NCI-H1417 treated with DMSO at 0.1 percent for 48 hours (cell line): ENCODE data around the gene GLRB.
"Not testable (repeated sequence)": the region's sequence is repeated elsewhere in the genome, so short reads cannot be mapped to it uniquely, and the experiment has no call there.

Experiments used
- DNase-seq: peaks from one replicate; lab custom pipeline; 2025; lab: John Stamatoyannopoulos, UW

Gene GLRB

DNA sequence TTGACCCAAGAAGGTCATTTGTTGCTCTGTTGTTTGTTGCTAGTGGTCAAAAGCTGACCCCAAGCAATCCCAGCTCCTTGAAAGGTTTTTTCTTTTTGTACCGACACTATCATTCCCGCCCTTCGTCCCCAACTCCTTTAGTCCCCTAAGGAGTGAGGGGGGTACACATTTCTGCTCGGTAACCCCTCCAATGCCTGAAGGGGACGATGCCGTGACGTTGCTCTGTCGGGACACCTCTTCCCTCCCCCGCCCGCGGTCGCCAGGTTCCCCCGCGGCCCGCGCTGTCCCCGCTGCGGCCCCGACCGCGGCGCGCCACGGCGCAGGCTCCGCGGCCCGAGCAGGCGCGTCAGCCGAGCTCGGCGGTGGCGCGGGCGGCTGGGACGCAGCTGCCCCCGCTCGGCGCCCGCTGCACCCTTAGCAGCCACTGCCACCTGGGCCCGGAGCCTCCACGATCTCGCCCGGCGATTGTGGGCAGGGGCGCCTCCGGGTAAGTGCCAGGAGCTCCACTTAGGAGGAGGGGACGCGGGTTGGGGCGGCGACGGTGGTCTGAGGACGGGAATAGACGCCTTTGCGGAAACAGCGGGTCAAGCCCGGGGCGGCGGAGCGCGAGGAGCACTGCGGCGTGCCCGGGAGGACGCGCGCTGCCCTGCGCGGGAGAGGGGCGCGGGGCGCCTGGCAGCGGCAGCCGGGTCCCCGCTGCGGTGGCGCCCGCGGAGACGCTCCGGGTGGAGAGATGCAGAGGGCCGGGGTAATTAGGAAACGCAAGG is at the start of gene GLRB:
GLRB (plus strand) TSS at position 340 of the 767 bp plus-strand sequence. CDS start 1,875 bp downstream, outside the sequence.
- no peak for DNase-seq

DNA sequence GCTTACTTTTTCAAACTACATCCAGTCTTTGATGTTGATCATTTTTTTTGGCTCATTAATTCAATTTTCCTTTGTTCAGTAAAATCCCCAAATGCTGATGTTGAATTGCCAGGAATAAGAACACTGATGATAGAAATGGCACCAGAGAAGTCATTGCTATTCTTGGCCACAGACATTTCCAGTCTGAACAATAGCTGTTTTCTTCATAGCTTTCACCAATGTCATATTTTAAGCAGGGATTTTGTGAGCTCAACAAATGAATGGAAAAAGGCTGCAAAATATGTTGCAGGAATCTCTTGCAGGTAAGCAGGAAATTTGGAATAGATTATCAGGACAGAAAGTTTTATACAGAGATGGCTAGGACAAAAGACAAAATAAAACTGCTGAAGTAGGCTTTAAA is 40.5 kb upstream of the GLRB start:
- DNase-seq: no peak

DNA sequence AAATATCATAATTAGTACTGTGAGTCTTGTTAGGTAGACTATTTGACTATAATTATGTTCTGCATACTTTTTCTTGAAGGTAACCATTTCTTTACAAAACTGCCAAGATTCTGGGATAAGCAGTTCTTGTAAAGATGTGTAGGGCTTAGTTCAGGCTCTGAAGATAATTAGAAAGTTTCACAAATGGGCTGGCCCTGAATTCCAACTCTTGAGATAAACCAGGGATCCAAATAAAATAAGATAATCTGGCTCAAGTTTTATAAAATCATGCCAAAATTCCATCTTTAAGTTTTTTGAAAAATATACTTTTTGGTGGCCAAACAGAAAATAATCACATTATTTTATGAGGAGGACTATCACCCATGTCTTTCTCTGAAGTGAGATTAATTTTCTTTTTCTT is 35.5 kb upstream of the GLRB start:
- no peak for DNase-seq

DNA sequence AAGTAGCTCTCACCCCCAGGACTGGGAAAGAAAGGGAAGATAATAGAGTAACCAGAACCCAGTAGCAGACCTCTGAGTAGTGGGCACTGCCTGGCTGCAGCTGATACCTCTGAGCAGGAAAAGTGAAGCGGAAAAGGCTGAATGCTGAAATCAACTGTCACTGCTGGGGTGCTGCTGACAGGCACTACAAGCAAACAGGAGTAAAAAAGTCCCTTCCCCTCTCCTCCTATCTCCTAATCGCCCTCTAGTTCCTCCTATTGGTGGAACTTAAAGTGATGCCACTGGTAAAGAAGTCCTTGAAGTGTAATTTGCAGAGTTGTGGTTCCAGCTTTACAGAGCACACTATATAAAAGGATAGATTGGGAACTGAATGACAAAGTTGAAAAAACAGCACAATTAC is 32.8 kb upstream of the GLRB start:
- DNase-seq: no peak

DNA sequence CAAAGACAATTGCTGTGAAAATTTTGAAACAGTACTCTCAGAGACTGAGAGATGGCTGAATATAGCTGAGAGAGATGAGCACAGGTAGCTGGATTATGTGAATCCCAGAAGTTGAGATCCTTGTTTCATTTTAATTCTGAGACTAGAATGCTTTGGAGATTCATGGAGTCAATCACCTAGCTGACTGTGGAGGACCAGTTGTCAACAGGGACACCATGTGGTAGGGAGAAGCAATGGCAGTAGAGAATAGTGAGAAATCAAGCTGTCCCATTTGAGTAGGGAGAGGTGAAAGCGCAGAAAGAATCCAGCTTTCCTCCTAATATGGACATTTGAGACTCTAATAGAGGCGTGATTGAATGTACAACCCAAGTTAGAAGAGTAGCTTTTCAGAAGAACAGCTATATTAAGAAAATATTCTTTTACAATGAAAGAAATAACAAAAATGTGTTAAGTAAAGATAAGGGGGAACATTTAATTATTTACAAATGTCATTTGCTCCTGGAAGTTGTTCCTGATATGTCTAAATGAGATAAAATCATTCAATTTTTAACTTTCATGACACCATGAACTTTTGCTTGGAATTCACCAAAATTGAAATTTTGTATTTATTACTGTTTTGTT is 30.3 kb upstream of the GLRB start:
- no peak for DNase-seq

DNA sequence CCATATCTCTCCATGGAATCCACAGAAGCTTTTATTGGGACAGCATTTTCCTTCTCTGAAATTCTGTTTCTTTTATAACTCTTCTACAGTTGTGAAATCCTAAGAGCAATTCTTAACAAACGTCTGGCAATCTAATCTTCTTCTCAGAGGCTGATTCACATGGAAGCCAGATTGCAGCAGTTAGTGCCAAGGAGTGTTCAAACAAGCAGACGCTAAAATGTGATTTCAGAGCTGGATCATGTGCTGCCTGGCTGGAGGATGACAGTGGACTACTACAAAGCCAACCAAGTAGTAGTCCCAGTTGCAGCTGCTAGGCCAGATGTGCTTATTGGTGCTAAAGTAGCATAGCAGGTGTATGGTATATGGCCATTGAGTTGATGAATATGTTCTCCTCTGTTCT is 27.7 kb upstream of the GLRB start:
- DNase-seq: no peak

DNA sequence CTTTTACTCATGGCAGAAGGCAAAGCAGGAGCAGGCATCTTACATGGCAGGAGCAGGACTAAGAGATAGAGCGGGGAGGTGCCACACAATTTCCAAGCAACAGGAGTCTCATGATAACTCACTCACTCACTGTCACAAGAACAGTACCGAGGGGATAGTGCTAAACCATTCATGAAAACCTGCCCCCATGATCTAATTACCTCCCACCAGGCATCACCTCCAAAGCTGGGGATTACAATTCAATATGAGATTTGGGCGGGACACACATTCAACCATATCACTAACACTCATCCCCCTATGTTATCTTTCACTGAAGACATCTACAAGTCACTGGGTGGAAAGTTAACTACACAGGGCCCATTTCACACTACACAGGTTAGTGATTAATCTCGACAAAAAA is 25.4 kb upstream of the GLRB start:
- DNase-seq: no peak

DNA sequence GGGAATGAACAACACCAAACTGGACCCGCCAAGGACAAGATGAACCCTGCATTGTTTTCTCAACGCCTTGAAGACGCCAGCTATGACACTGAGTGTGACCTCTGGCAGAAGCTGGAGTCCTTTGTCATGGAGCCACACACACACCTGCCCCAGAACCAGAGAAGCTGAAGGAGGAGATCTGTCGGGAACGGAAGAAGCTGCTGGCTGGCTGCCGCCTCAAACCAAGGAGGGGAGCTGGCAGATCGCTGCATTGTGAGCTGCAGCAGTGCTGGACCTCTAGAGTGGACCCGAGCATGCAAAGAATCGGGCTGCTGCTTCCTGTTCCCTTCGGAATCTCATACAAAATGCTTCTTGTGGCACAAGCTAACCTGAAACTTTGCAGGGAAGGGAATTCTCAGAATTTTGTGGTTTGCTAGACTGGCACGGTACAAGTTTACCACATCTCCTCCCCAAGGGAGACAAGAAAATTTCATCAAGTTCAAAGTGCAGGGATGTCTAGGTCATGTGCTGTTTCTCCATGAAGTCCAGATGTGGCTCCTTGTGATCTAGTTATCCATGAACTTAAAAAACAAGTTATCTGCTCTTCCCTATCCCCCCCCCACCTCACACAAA is 23.4 kb upstream of the GLRB start:
- DNase-seq: no peak

DNA sequence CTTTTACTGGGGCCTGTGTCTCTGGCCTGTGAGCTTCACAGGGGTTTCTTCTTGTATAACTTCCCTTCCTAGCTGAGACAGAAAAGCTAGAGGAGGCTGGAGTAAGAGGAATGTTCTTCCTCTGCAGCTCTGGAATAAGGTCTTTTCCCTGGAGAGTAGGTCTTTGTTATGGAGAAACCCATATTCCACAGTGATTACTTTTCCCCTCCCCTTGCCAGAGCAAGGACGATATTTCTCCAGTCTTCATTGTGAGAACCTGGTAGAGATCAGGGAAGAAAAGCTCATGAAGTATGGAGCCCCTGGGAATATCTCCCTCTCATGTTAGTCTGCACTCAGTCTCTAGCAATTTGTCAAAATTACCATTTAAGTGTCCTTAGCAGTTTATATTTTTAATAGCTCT is 18.7 kb upstream of the GLRB start:
- no peak for DNase-seq

DNA sequence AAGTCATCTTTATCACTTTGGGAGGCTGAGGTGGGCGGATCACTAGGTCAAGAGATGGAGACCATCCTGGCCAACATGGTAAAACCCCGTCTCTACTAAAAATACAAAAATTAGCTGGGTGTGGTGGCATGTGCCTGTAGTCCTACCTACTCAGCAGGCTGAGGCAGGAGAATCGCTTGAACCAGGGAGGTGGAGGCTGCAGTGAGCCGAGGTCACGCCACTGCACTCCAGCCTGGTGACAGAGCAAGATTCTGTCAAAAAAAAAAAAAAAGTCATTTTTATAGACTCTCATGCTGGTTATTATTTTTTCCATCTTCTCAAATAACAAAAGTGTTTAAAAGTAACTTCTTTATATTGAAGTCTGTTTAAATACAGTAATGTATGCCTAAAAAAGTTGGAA is 17.1 kb upstream of the GLRB start:
- DNase-seq: not testable (repeated sequence)

DNA sequence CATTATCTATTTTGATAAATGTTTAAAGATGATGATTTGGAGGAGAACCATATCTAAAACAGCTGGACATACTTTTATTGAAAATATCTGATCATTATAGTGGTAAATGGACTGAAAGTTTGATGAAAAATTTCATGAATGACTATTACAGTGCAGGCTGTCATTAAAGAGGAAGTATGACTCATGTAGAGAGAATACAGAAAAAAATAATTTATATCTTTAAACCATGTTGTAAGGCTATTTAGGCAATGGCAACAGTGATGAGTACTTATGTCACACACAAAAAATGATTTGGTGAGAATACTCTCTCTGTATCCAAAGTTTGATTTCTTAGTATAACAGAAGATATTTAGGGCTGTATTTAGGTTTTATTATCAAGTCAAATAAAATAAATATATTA is 3.9 kb upstream of the GLRB start:
- no peak for DNase-seq

DNA sequence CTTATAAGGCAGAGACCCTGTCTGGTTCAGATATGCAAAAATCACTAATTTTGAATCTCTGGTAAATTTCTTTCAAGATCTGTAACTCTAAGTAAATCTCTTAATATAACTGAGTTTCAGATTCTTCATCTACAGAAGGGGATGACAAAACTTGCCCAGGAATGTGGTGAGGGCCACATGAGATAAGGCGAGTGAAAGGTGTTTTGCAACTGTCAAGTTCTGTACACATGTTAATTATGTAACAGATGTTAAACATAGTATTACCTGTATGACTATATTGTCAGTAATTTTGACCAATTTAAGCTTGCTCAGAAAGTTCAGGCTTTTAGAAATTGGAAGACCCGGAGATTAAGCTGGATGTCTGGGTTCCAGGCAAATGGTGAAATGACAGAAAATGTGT is 549 bp upstream of the GLRB start:
- DNase-seq: no peak

DNA sequence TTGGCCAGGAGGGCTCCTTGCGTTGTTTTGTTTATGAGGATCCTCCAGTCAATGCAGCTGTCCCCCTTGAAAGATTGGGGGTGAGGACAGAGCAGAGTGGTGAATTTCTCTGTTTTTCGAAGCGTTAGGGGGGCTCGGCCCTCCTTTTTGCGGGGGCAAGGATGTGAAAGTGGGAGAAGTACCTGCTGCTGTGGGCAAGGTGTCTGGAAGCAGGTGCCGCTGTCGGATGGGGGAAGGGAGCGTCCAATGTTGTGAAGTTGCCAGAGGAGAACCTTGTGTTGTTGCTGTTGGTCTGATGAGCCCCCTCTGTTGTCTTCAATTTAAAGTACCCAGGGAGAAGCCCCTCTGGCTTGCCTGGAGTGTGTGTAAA is 613 bp downstream of the GLRB start:
- no peak for DNase-seq

DNA sequence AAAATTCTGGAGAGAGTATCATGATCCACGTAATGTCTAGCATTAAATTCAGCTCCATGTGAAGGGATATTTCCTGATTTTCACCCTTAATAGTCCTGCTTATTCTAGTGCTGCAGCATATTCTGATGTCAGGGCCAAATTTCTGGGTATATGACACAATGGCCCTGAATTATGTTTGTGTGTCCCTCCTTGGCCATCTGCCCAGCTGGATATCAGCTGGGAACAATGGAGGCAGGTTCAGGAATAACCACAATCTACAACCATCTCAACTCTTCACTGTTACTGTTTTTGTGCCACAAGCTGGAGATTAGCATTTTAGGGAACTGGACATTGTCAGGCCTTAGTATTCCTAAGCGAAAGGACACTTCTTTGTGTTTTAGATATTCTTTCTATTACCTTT is 3.5 kb downstream of the GLRB start:
- no peak for DNase-seq

DNA sequence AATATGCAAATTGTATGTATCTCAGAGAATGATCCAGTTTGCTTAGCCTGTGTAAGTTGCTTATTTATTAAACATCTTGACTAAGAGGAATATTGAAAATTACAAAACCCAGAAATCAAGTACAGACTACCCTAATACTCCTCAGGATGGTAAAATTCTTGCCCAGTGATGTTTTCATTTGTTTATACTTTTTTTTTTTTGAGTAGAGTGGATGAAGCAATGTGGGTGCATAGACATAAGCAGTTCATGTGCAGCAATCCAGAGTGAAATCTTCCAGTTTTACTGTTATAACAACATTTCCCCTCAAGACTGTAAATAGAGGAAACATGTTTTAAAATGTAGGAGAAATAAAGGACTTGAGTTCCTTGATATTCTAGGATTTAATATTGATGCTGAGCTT is 4.7 kb downstream of the GLRB start:
- DNase-seq: no peak

DNA sequence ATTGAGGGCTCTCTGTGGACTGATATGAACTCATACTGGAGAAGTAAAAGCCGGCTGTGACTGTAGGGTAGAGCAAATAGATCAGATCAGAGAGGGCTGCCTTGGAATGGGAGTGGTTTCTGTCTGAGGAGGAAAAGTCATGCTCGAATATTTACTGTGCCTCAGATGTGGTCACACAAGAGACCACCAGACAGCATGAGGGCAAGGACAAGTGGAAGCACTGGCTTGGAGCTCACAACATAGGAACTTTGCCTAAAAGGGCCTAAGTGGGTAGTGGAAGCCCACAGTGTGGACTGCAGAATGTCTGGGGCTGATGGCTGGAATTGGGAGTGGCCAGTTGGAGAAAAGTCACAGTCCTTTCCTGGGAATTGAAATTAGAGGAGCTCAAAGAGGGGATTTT is 19.8 kb downstream of the GLRB start:
- DNase-seq: no peak

DNA sequence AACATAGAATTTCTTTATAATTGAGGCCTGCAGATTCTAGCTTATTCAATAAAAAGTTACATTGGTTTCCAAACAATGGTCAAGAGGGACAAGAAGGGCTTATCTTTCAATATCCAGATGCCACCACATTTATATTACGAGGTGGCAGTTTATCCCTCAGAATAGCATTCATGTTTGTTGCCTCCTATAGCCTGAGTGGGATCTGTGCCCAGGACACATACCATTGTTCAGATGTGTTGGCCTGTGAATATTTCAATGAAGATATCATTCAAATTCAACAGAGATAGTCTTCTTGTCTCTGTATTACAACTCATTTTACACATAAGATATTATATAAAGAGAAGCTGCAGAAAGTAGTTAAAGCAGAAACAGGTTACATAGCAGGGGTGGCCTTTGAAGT is 20.5 kb downstream of the GLRB start:
- DNase-seq: no peak

DNA sequence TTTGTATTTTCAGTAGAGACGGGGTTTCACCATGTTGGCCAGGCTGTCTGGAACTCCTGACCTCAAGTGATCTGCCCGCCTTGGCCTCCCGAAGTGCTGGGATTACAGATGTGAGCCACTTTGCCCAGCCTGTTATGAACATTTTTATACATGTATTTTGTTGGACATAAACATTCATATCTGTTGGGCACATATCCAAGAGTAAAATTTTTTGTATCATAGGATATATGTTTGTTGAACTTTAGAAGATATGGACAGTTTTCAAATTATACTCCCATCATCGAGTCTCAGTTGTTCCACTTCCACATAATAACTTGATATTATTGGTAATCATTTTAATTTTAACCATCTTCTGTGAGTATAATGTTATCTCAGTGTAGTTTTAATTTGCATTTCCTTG is 23.6 kb downstream of the GLRB start:
- DNase-seq: no peak

DNA sequence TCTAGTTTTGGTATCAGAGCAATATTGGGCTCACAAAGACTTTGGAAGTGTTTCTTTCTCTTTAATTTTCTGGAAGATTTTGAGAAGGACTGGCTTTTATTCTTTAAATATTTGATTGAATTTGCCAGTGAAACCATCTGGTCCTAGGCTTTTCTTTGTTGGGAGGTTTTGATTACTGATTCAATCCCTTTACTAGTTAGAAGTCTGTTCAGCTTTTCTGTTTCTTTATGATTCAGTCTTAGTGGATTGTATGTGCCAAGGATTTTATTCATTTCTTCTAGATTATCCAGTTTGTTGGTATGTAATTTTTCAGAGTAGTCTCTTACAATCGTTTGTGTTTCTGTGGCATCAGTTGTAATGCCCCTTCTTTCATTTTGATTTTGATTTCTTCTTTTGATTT is 28.6 kb downstream of the GLRB start:
- no peak for DNase-seq

DNA sequence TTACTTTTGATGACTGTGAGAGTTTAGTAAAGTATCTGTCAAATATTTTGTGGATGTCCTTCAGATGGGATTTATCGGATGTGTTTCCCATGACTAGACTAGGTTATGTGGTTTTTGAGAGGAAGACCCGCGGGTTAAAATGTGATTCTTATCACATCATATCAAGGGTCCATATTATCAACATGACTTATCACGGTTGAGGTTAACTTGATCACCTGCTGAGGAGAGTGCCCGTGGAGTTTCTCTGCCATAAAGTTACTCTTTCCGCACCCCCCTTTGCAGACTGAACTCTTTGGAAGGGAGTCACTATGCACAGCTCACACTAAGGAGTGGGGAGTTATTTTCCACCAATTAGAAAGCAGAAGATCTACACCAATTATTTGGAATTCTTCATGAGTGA is 38.7 kb downstream of the GLRB start:
- no peak for DNase-seq

DNA sequence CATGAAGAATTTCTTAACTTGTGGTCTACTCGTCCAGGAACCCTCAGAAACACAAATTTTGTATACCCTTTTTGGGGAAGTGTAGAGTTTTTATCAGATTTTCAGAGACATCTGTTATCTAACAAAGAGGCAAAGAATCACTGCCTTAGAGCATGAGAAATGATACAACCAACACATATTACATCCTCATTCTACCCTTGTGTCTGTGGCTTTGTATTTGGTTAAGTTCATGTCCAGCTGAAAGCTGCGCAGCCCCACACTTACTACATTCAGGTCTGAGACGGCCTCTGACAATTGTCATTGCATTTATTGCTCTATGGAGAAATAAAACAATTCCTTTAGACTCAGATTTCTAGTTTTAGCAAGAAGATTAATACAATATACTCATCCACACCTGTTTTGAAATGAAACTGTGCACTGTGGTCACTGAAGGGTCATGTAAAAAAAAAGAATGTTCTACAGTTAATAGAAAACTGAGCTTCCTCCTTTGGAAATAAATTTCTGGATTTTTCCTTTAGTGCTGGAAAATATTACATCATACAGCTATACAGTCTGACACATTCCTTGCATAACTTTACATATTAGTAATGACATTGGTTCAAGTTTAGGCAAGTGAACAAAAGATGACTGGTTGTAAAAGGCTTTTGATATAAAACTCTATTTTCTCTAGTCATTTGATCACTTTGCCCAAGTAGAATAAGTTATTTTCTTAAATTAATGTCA is 39.8 kb downstream of the GLRB start:
- no peak for DNase-seq

DNA sequence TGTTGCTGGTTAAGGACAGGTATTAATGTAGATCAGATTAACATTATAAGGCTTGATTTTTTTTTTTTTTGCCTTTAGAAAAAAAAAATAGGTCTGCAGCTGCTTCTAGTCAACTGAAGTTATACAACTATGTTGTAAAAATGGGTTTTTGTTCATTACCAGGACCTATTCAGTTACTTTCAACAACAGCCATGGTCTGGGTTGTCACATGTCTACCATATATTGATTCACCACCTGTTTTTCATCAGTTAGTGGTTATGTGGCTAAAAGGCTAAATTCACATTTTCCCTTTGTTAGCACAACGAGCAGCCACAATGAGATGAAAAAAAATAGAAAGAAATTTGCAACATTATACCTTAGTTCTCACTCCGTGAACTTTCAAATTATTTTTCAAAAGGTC is 45.5 kb downstream of the GLRB start:
- DNase-seq: no peak

DNA sequence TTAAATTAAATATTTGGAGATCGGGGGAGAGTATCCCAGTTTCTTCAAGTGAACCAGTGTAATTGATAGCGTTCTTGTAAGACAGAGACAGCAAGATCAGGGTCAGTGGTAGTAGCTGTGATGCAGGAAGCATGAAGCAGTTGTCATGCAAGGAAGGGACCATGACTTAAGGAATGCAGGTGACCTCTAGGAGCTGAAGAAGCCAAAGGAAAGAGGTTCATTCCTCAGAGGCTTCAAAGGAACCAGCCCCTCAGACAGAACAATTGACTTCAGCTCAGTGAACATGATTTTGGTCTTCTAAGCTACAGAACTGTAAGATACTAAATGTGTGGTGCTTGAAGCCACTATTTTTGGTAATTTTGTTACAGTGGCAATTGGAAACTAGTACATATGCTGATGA is 51.6 kb downstream of the GLRB start:
- DNase-seq: no peak
